Prostate gland (tissue), 2 donors: ENCODE results near the gene SYNPR.

Experiments
- POLR2A ChIP-seq: fragments of 450-650 bp; IDR thresholded peaks from one replicate; pipeline ENCODE4 v1.6.1; 2016; ENCODE audit warnings: antibody characterized with exemption, mild to moderate bottlenecking
- TF ChIP-seq, protein P1 (sequence below), 4 experiments: fragments of 200-600 bp in 2 of 4; fragments of 450-650 bp in 2 of 4; sonication (generic) in 2 of 4; IDR thresholded peaks; 1 replicate in 3 of 4; 2 replicates in 1 of 4; pipeline ENCODE4 v1.5.1; 2016 to 2019; ENCODE audit warnings: antibody characterized with exemption in 4 of 4, mild to moderate bottlenecking in 2 of 4, moderate library complexity in 2 of 4

DNA sequence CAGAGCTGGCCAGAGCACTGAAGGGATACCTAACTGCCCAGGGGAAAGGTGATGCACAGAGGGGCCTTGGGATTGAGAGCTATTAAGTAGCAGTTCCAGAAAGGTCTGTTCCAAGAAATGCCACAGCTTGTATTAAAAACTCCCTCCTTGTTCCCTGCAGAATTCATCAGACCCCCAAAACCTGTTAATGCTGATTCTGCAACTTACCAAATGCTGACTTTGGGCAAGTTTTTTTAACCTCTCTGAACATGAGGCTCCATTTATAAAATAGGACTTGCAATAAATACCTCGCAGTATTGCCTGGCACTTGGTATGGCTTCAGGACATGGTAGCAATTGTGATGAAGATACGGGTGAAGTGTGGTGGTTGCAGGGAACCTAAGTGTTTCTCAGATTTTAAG is 30.1 kb upstream of the SYNPR start:
- TF ChIP-seq, protein P1, sequence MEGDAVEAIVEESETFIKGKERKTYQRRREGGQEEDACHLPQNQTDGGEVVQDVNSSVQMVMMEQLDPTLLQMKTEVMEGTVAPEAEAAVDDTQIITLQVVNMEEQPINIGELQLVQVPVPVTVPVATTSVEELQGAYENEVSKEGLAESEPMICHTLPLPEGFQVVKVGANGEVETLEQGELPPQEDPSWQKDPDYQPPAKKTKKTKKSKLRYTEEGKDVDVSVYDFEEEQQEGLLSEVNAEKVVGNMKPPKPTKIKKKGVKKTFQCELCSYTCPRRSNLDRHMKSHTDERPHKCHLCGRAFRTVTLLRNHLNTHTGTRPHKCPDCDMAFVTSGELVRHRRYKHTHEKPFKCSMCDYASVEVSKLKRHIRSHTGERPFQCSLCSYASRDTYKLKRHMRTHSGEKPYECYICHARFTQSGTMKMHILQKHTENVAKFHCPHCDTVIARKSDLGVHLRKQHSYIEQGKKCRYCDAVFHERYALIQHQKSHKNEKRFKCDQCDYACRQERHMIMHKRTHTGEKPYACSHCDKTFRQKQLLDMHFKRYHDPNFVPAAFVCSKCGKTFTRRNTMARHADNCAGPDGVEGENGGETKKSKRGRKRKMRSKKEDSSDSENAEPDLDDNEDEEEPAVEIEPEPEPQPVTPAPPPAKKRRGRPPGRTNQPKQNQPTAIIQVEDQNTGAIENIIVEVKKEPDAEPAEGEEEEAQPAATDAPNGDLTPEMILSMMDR (IDR thresholded peaks at IDR 0.05): no peak
- TF ChIP-seq POLR2A: no peak
